K562 (cell line): ENCODE results near the gene TYRP1. TPM values are rescaled to one million over a fixed set of nuclear protein-coding genes. Genes with fewer than 3 reads are reported as not detected.

Source experiments
- ATAC-seq: fragments of 200-7000 bp; cut with Tn5 transposase; 3 replicates; pipeline ENCODE4 v1.9.1; 2020; ENCODE audit warnings: moderate library complexity
- BruUV-seq: library from RNA; stranded (reverse); fragments of 400-500 nt; replicated peaks from 2 replicates; lab custom pipeline; 2021; lab: Mats Ljungman, UMichigan
- CTCF ChIA-PET: fragments of 300-600 bp; formaldehyde crosslinking; extraction: SDS; loops from one replicate; lab custom pipeline; 2021; ENCODE audit warnings: low intra/inter-chr PET ratio; lab: Yijun Ruan, JAX
- POLR2A ChIA-PET: fragments of 300-600, 350-650 bp; sonication (Branson Sonifier 250); formaldehyde crosslinking; extraction: SDS; loops from one replicate; lab custom pipeline; 2021; ENCODE audit warnings: antibody characterized with exemption, inconsistent platforms; lab: Yijun Ruan, JAX
- DNase-seq, 4 experiments: peaks; one replicate each; pipeline versions ENCODE4 v3.0.0 to v3.0.0-alpha.2; 2011 to 2018; ENCODE audit warnings: low spot score in 3 of 4, mixed read lengths in 3 of 4; ENCODE audit errors: extremely low read depth in 1 of 4
- FAIRE-seq: peaks from 2 replicates; lab custom pipeline; 2011; peaks lifted over from hg19 to GRCh38; lab: Jason Lieb, UNC
- H2AFZ ChIP-seq: 2 replicates; pipeline ENCODE4 v1.6.0; 2011; ENCODE audit warnings: low read depth, low read length, control low read depth, inconsistent platforms
- H3K27ac ChIP-seq: fragments of 200-600 bp; 3 replicates; pipeline ENCODE4 v1.8.0; 2011; ENCODE audit warnings: low read depth, mild to moderate bottlenecking, control low read depth, inconsistent platforms, low read length, moderate library complexity, mixed read lengths; ENCODE audit errors: extremely low read depth
- H3K27me3 ChIP-seq, 2 experiments: fragments of 300-600 bp in 1 of 2; 2 replicates in 1 of 2; 3 replicates in 1 of 2; pipeline versions ENCODE4 v1.6.0 to v1.8.0; 2011; ENCODE audit warnings: inconsistent platforms in 2 of 2, low read length in 2 of 2, mild to moderate bottlenecking in 1 of 2, mixed read lengths in 1 of 2, moderate library complexity in 1 of 2; ENCODE audit not compliant: control insufficient read depth in 2 of 2, insufficient read depth in 2 of 2
- H3K36me3 ChIP-seq: fragments of 300-600 bp; 3 replicates; pipeline ENCODE4 v1.8.0; 2011; ENCODE audit warnings: mild to moderate bottlenecking, low read length, inconsistent platforms; ENCODE audit not compliant: control insufficient read depth, insufficient read depth
- H3K4me1 ChIP-seq, 2 experiments: fragments of 200-600 bp in 1 of 2; replicated peaks in 1 of 2; 2 replicates in 1 of 2; 3 replicates in 1 of 2; pipeline versions ENCODE4 v1.5.1 to v1.8.0; 2011; ENCODE audit warnings: inconsistent platforms in 2 of 2, low read length in 2 of 2, mild to moderate bottlenecking in 1 of 2, mixed read lengths in 1 of 2, moderate library complexity in 1 of 2; ENCODE audit not compliant: control insufficient read depth in 2 of 2, insufficient read depth in 2 of 2
- H3K4me2 ChIP-seq: 2 replicates; pipeline ENCODE4 v1.6.1; 2011; ENCODE audit warnings: low read length, control low read depth, inconsistent platforms, mixed read lengths; ENCODE audit not compliant: insufficient read depth
- H3K4me3 ChIP-seq: fragments of 200-600 bp; sonication (generic), shearing (Covaris generic); 2 replicates; pipeline ENCODE4 v1.5.1; 2016; ENCODE audit warnings: control low read depth, inconsistent platforms
- H3K79me2 ChIP-seq: fragments of 200-600 bp; 3 replicates; pipeline ENCODE4 v1.8.0; 2011; ENCODE audit warnings: low read length, inconsistent platforms; ENCODE audit not compliant: control insufficient read depth, insufficient read depth
- H3K9ac ChIP-seq, 2 experiments: 2 replicates each; pipeline versions ENCODE4 v1.6.0 to v1.6.1; 2011; ENCODE audit warnings: low read depth in 2 of 2, low read length in 2 of 2, control low read depth in 1 of 2, inconsistent platforms in 1 of 2, mild to moderate bottlenecking in 1 of 2, mixed read lengths in 1 of 2; ENCODE audit not compliant: insufficient read depth in 1 of 2
- H3K9me1 ChIP-seq: one replicate; pipeline ENCODE4 v1.6.0; 2011; ENCODE audit warnings: inconsistent platforms, mild to moderate bottlenecking, low read length, moderate library complexity; ENCODE audit not compliant: control insufficient read depth, insufficient read depth
- H3K9me3 ChIP-seq: replicated peaks from 2 replicates; pipeline ENCODE4 v1.5.1; 2011; ENCODE audit warnings: low read depth, low read length, inconsistent platforms; ENCODE audit not compliant: control insufficient read depth, insufficient read depth
- H4K20me1 ChIP-seq: replicated peaks from 2 replicates; pipeline ENCODE4 v1.6.1; 2011; ENCODE audit warnings: low read length, inconsistent platforms, mixed read lengths; ENCODE audit not compliant: control insufficient read depth, insufficient read depth
- HOMEZ ChIP-seq: fragments of 250-450 bp; sonication (Bioruptor Pico); IDR thresholded peaks from 2 replicates; pipeline ENCODE4 v1.4.0; 2020; ENCODE audit warnings: mild to moderate bottlenecking, moderate library complexity
- KLF16 ChIP-seq: IDR thresholded peaks from 2 replicates; pipeline ENCODE4 v1.6.1; 2016; ENCODE audit warnings: antibody characterized with exemption
- LARP7 ChIP-seq: fragments of 450-650 bp; IDR thresholded peaks from 2 replicates; pipeline ENCODE4 v1.6.1; 2016
- MAFG ChIP-seq: fragments of 450-650 bp; conservative IDR thresholded peaks from 2 replicates; pipeline ENCODE4 v1.6.1; 2016; ENCODE audit warnings: missing genetic modification characterization, missing compliant biosample characterization
- MAFK ChIP-seq: IDR thresholded peaks from 2 replicates; pipeline ENCODE4 v1.6.1; 2011; ENCODE audit warnings: low read length, improper control_type of control experiment
- RBM39 ChIP-seq: fragments of 200-400 bp; formaldehyde crosslinking; optimal IDR thresholded peaks from 2 replicates; pipeline ENCODE3; 2018; ENCODE audit warnings: low read depth, low read length
- TCF7 ChIP-seq: sonication (generic); IDR thresholded peaks from 2 replicates; pipeline ENCODE4 v1.6.1; 2016; ENCODE audit warnings: antibody characterized with exemption, borderline replicate concordance
- ZNF316 ChIP-seq: fragments of 450-650 bp; IDR thresholded peaks from 2 replicates; pipeline ENCODE4 v1.6.1; 2016
- ZNF407 ChIP-seq: fragments of 450-650 bp; IDR thresholded peaks from 2 replicates; pipeline ENCODE4 v1.6.1; 2016; ENCODE audit warnings: low read depth
- WGBS: fragments of 100-300 bp; shearing (Covaris generic); methylation state at CpG from one replicate; pipeline ENCODE4 v1.1.6; 2016; ENCODE audit warnings: low coverage, mixed read lengths; ENCODE audit not compliant: insufficient coverage; ENCODE audit errors: missing lambda C conversion rate; 5-methylcytosine and 5-hydroxymethylcytosine counted together
- in situ Hi-C: fragments of 300-500 bp; cut with MboI; formaldehyde crosslinking; loops from 4 replicates; pipeline ENCODE4 v1.15.0; 2018; ENCODE audit warnings: inconsistent platforms, mixed read lengths
- intact Hi-C: fragments of 100-400 bp; cut with micrococcal nuclease; formaldehyde crosslinking; loops from 2 replicates; pipeline ENCODE4 v1.14.2; 2022
- polyA plus RNA-seq, 8 experiments: library from polyadenylated mRNA; depleted of rRNA in 4 of 8; stranded (reverse) in 5 of 8; unstranded in 3 of 8; fragments of >200 nt; fragmentation: Nextera tagmentation in 2 of 8; fragmentation: Illumina TruSeq in 1 of 8; extraction: Ambion mirVana in 2 of 8; extraction: Trizol in 1 of 8; gene quantifications; 2 replicates each; pipeline versions ENCODE4 v1.2.1 to v1.2.3, GENCODE V29; 2011 to 2014; ENCODE audit warnings: inconsistent platforms in 1 of 8, missing spikeins in 1 of 8
- total RNA-seq, 7 experiments: library from RNA; depleted of rRNA in 6 of 7; stranded (reverse); fragments of >200 nt in 6 of 7; fragmentation: Illumina TruSeq in 2 of 7; extraction: Trizol in 2 of 7; gene quantifications; 2 replicates each; pipeline versions ENCODE4 v1.2.1 to v1.2.3, GENCODE V29; 2011 to 2021; ENCODE audit warnings: low replicate concordance in 1 of 7

The TYRP1 gene
- total and polyA plus RNA-seq, 9 of the 15 experiments (the other 6 are each of a cell fraction or from before 2014, with no cell fraction given), result not detected

GRCh38 chr9:12652973-12653372, 40.2 kb upstream of the TYRP1 start:
- no peak overlapping the region for H2AFZ ChIP-seq
- WGBS, result 5% methylated on average over 2 of the region's 2 CpGs
- CTCF ChIA-PET, result no interaction called here
- no peaks in the 10 kb centered on the region for H3K4me1 ChIP-seq
- no peak for DNase-seq
- intact Hi-C loops, result no loop called here
- FAIRE-seq, result no peak
- no peak overlapping the region for H3K4me3 ChIP-seq
- BruUV-seq, result no TSS peak
- no peak overlapping the region for H3K9ac ChIP-seq
- TF ChIP-seq ZNF316, result peak; percentile 55
- 0 out of 2 replicates have a peak, but pooled peaks have one; percentile 23 for TF ChIP-seq MAFG
- no peak for TF ChIP-seq TCF7
- TF ChIP-seq MAFK, result no peak
- TF ChIP-seq ZNF407, result no peak
- no peak for TF ChIP-seq RBM39
- no peak for TF ChIP-seq LARP7
- no peak for TF ChIP-seq HOMEZ (CRISPR knock-in tag)
- TF ChIP-seq KLF16, result no peak
- TF ChIP-seq, all 486 proteins: peak for 2
- Histone ChIP-seq H4K20me1 (no peaks in the 10 kb centered on the region), H3K36me3 (no peaks in the 10 kb centered on the region), H3K9me1 (no peaks in the 10 kb centered on the region), H3K4me2 (no peak overlapping the region), H3K27me3 (no peaks in the 10 kb centered on the region), H3K27ac (no peak overlapping the region), H3K9me3 (no peaks in the 10 kb centered on the region), H3K79me2 (no peaks in the 10 kb centered on the region)
- in situ Hi-C loops, result no loop called here
- no peak for ATAC-seq
- POLR2A ChIA-PET, result no interaction called here
